ENCODE measurements around the gene LCNL1.
"Not testable (repeated sequence)": the region's sequence is repeated elsewhere in the genome, so short reads cannot be mapped to it uniquely, and the experiment has no call there.

Gene LCNL1

GRCh38 chr9:136994180-136994887 lies 11.5 kb downstream of the LCNL1 start:
- DNase-seq (ENCODE audit: low spot score) = no peak

GRCh38 chr9:136994888-136995230 lies 12.1 kb downstream of the LCNL1 start:
- DNase-seq (ENCODE audit: low spot score) = no peak

DNA sequence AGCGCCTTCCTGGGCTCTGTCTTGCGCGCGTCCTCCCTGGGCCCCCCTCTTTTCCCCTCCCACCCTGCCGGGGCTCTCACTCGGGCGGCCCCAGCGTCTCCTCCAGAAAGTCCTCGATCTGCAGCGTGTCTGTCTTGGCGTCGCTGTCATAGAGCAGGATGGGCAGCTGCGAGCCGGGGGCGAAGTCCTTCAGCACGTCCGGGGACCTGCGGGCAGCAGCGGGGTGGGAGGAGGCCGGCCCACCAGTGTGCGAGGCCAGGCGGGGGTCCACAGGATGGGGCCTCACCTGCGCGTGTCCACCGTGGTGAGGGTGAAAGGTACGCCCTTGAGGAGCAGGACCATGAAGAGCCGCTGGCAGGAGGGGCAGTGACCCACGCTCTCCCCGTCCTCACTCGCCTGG lies 12.6 kb downstream of the LCNL1 start:
- DNase-seq (ENCODE audit: low spot score) = no peak

DNA sequence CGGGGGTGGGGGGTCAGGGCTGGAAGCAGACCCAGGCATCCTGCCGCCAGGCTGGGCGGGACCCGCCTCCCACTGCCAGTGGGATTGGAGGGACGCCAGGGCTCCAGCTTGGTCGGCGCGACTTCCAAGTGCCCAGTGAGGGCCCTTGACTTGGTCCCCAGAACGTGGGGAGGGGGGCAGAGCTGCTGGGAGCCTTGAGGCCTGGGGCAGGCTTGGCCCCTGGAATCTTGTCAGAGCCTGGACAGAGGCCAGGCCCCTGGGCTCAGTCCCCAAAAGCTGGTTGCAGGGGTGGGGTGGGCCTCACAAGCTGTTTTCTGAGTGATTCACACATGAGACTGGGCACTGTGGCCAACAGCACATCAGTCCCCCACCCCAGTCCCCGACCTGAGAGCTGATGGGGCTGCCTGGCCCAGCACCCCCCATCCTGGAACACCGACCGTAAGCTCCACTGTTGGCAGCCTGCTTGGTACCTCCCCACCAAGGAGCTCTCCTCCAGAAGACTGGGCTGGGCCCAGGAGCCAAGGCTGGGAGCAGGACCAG lies 13.0 kb downstream of the LCNL1 start:
- peak; percentile 56 for DNase-seq (ENCODE audit: low spot score)

DNA sequence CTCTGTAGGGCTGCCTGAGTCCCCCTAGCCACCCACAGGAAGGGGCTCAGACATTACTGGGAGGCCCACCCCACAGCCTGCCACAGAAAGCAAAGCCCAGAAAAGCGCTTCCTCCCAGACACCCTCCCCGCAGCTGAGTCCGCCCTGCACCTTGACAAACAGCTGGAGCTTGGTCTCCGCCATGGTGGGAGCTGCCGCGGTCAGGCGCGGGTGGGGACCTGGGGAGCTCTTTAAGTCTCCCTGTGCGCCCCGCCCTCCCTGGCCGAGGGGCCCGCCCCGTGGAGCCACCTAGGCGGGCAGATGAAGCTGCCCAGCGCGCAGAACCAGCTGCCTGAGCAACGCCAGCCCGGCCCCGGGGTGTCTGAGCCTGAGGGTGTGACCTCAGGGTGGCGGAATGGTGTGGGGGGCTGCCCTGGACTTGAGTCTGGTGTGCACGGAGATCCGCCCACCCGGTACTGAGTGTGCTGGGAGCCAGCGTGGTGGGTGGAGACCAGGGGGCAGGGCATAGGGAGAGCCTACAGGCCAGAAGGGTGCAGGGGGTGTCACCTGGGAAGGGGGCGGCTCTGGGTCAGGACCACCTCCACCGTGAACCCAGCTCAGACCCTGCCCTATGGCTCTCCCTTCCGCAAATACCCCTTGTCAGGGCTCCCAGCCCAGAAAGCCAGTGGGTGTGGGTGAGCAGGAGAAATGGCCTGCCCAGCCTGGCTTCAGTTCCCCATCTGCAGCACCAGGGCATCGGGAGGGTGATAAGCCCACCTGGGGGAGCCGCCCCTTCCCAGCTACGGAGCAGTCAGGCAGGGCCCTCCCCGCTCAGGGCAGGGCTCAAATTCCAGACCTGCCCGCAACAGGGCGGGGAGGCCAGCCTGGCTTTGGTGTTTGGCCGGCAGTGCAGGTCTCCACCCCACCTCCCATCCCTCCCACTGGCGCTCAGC lies 13.8 kb downstream of the LCNL1 start, which contains the start of gene CLIC3:
Gene CLIC3, minus strand, starts transcription at position 208 of the 932 bp plus-strand sequence. Its CDS starts 25 bp downstream, at position 183.
- no peak for DNase-seq (ENCODE audit: low spot score)

GRCh38 chr9:136997371-136997770 lies 14.6 kb downstream of the LCNL1 start:
- DNase-seq (ENCODE audit: low spot score) = no peak

DNA sequence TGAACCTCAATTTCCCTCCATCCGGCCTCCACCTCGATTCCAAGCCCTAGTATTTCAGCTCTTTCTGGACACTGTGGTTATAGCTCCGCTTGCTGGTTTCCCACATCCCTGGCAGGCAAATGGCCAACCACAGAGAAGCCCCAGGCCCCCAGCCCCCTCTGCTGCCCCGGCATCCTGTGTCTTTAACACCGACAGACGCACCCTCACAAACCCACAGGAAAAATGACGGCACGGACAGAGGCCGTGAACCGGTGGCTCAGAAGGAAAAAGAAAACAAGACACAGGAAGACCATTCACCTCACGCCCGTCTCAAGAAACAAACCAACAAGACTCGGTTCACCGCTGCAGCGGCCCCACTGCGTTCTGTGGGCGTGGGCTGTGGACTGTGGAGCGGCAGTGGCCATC lies 15.0 kb downstream of the LCNL1 start:
- DNase-seq (ENCODE audit: low spot score) = no peak

- DNase-seq (ENCODE audit: low spot score) = peak; percentile 69
Measured at GRCh38 chr9:137000177-137000930, 17.6 kb downstream of the LCNL1 start.

DNA sequence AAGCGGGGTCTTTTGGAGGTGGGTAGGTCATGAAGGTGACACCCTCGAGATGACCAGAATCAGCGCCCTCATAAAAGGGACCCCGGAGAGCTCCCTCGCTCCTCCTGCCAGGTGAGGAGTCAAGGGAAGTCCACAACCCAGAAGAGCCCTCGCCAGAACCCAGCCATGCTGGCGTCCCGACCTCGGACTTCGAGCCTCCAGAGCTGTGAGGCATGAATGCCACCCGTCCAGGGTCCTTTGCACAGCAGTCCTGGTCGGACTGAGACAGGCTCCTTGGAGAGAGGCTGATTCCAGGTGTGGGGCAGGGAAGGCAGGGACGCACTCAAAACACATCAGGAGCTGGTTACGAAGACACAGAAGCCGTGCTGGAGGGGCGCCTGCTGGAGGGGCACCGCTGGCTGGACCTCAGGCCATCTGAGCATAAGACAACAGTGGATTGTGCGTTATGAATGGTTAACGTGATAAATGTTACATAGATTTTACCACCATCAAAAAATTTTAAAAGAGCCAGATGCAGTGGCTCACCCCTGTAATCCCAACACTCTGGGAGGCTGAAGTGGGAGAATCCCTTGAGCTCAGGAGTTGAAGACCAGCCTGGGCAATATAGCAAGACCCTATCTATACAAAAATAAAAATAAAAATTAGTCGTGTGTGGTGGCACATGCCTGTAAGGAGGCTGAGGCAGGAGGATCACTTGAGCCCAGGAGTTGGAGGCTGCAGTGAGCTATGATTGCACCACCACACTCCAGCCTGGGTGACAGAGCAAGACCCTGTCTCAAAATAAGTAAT lies 19.3 kb downstream of the LCNL1 start:
- DNase-seq (ENCODE audit: low spot score) = no peak

DNA sequence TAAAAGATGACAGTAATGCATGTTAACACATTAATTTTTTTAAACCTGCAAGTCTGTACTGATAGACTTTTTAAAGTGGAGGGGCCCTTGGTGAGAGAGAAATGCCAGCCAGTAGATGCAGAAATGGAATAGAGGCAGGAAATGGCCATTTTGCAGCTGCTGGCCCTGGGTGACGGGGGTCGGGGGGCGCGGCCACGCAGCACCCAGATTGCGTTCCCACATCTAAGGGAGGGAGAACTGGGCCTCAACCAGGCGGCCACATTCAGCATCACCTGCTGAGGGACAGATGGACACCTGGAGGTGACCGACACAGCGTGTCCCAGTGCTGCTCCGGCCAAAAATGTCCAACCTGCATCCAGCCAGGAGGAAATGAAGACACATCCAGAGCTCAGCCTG lies 19.9 kb downstream of the LCNL1 start:
- no peak for DNase-seq (ENCODE audit: low spot score)

DNA sequence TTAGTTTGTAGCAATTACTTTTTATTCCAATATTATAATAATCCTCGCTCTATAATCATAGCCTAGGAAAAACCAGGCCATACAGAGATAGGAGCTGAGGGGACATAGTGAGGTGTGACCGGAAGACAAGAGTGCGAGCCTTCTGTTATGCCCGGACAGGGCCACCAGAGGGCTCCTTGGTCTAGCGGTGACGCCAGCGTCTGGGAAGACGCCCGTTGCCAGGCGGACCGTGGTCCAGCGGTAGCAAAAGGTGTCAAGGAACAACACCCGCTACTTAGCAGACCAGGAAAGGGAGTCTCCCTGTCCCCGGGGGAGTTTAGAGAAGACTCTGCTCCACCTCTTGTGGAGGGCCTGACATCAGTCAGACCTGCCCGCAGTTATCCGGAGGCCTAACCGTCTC lies 21.5 kb downstream of the LCNL1 start:
- not testable (repeated sequence) for DNase-seq (ENCODE audit: low spot score)

GRCh38 chr9:137006116-137007003 lies 23.6 kb downstream of the LCNL1 start:
- DNase-seq (ENCODE audit: low spot score) = no peak

DNA sequence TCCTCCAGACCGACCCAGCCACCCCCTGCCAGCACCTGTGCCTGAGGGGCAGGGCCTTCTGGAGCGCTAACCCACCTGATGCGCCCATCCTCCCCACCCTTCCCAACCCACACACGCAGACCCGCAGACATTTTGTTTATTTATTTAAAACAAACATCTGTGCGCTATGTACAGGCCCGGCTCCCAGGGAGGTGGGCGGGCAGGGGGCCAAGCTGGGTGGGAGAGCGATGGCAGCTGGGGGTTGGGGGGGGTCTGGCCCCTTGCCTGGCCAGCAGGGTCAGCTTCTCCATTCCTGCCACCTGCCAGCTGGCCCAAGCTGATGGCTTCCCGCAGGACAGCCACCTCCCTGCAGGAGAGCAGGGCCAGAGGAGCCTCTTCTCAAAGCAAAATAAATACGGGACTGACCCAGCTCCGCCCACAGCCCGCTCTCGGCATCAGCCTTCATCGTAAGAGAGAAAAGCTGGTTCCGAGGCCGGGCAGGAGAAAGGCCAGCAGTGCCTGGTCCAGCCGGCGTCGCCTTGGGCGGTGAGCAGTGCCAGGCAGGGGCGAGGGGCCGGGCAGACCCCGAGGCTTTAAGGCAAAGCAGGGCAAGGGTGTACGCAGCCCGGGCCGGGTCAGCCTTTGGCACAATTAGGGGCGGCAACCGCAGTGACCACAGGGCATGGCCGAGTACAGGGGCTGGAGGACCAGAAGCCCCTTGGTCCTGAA lies 24.5 kb downstream of the LCNL1 start:
- DNase-seq (ENCODE audit: low spot score) = no peak

GRCh38 chr9:137007816-137008270 lies 25.1 kb downstream of the LCNL1 start:
- DNase-seq (ENCODE audit: low spot score) = no peak

- DNase-seq (ENCODE audit: low spot score) = no peak
Measured at GRCh38 chr9:137008312-137008711, 25.5 kb downstream of the LCNL1 start.

DNA sequence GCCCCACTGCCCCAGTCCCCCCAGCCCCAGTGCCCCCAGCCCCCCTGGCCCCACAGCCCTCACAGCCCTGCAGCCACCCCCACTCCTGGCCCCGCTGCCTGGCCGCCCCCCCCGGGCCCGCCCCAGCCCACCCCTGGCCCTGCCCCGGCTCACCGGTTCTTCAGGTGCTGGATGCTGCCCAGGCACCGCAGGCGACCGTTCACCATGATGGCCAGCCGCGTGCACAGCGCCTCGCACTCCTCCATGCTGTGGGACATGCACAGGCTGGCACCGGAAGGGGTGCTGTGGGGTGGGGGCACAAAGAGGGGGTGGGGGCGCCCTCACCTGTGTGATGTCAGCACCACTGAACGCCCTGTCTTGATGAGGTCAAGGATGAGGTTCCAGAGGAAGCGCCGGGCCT lies 26.4 kb downstream of the LCNL1 start:
- no peak for DNase-seq (ENCODE audit: low spot score)

GRCh38 chr9:137009938-137010732 lies 27.3 kb downstream of the LCNL1 start:
- DNase-seq (ENCODE audit: low spot score) = no peak

- no peak for DNase-seq (ENCODE audit: low spot score)
Measured at GRCh38 chr9:137011156-137011555, 28.4 kb downstream of the LCNL1 start.

Data from AG08395 (cell line).